ENCODE measurements around the gene MYD88.
A peak's percentile ranks its signal among the peaks of the same experiment; 100 is the strongest.

Gene MYD88

GRCh38 chr3:38138349-38139190 is at the start of gene MYD88:
Gene MYD88, plus strand, starts transcription at chr3:38138661. Its CDS starts 40 bp downstream, at chr3:38138701.
- peak; percentile 82 for DNase-seq

DNA sequence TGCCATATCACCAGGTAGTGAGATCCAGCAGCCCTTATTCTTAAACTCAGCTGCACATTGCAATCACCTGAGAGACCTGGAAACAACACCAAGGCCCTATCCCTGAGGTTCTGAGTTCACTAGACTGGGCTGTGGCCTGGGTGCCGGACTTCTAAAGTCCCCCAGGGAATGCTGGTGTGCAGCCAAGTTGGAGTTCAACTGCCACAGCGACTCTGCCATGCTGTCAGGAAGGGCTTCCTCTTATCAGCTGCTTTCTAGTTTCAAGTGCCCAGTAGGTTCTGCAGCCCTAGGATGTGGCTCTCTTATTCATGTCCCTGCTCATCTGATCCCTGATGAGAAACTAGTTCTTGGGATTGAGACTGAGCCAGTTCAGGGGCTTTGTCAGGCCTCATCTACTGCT is 49.3 kb upstream of the MYD88 start:
- DNase-seq, result no peak

- DNase-seq, result no peak
Observed at GRCh38 chr3:38090453-38090852, 48.0 kb upstream of the MYD88 start.

GRCh38 chr3:38094999-38095398 is 43.5 kb upstream of the MYD88 start:
- no peak for DNase-seq

GRCh38 chr3:38095669-38096483 is 42.6 kb upstream of the MYD88 start:
- DNase-seq, result no peak

DNA sequence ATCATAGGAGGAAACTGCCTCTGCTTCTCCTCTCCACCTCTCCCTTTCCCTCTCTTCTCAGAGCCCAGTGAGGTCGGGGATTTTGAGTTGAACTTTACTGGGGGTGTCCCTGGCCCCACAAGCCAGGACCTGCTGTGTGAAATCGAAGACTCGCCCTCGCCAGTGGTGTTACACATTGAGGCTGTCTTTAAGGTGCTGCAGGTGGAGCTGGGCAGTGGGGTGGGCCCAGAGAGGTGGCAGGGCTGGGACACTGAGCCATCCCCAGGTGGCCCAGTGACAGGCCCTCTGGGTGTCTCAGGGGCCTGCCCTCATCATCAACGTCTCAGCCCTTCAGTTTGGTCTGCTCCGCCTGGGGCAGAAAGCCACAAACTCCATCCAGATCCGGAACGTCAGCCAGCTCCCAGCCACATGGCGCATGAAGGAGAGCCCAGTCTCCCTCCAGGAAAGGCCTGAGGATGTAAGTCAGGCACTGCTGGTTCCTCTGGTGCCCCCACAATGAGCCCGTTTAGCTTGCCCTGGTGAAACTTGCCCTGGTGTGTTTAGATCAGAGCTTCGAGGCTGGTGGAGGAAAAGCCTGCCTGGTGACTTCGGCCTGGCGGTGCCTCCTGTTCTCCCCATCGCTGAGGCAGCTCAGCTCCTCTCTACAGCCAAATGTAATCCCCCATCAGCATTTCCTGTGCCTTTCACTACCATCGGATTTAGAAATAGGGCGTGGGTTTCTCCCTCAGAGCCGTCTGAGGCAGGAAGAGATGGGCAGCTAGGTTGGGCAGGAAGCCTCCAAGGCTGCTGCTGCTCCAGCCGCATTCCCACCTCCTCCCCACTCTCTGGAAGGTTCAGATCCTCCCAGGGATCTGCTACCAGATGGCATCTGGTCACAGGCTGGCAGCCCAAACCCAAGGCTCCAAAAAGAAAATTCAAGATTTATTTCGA is 40.8 kb upstream of the MYD88 start:
- DNase-seq, result no peak

GRCh38 chr3:38098376-38098723 is 40.1 kb upstream of the MYD88 start:
- DNase-seq, result no peak

DNA sequence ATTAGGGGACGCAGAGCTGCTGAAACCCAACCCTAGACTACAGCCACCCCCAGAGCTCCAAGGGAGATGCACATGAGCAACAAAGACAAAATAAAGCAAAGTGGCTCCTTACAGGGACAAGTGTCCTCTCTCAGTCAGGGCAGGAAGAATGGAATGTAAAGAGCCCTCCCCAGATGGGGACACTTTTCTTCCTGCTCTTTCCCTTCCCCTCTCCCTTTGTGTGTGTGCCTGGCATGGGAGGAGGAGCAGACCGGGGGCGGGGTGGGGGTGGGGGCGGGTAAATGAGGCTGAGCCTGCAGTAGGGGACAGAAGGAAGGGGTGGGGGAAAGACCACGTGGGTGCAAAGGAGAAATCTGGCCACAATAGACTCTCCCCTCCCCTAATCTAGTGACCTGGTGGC is 38.9 kb upstream of the MYD88 start:
- DNase-seq, result no peak

DNA sequence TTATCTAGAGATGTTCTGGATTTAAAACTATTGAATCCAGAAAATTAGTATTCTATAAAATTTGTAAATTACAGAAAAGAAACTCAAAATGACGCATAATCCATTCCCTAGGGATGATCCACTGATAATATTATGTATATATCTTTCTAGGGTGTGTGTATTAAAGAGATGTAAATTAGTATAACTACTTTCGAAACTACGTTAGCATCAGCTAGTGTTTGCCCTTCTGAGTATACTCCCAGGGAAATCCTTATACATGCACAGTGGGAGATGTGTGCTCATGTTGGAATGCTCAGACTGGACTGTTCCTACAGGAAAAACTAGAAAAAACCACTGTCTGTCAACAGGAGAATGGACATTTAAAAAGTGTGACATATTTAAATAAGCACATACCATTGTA is 38.0 kb upstream of the MYD88 start:
- no peak for DNase-seq

DNA sequence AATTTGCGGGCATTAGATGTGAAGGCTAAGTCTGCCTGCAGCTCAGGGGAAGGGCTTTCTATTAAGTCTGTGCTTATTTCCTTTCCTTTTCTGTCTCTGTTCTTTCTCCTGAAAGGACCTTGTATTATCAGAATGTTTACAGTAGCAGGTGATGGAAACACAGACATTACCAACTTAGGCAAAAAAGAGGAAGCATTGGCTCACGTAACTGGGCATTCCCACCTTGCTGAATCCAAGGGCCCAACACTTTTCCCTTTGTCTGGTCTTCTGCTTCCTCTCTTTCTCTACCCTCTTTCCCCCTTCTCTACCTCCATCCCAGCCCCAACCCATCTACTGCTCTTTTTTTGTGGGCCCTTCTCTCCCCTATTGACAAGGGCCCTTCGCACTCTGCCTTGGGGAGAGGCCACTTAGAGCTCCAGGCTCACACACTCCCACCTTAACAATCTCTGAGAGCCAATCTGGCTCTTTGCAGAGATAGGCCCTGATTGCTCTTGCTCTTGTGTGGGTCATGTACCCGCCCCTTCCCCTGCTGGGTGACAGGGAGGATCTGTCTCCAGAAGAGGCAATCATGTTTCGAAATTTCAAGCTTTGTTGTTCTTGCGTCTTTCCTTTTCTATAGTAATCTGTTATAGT is 36.5 kb upstream of the MYD88 start:
- DNase-seq, result no peak

DNA sequence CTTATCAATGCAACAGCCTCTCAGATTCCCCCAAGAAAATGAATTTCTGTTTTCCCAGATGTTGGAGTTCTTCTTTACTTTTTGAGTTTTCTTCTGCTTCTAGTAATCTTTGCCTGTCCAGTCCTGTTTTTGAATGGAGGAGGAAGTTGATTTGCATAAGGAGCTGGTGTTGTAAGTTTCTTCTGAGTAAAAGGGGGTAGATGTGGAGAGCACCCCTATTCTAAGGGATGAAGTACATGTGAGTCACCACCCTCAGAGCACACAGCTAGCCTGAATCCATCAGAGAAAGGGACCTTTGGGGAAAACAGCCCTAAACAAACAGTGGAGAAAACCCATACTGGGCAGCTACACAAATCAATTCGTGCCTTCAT is 36.0 kb upstream of the MYD88 start:
- DNase-seq, result no peak

DNA sequence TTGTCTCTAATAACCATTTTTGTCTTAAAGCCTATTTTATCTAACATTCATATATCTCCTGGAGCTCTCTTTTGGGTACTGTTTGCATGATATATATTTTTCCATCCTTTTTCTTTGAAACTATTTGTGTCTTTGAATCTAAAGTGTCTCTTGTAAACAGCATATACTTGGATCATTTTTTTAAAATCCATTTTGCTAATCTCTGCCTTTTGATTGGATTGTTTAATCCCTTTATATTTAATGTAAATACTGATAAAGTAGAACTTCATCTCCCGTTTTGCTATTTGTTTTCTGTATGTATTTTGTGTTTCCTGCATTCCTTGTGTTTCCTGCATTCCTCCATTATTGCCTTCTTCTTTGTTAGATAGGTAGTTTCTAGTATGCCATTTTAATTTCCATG is 32.9 kb upstream of the MYD88 start:
- no peak for DNase-seq

DNA sequence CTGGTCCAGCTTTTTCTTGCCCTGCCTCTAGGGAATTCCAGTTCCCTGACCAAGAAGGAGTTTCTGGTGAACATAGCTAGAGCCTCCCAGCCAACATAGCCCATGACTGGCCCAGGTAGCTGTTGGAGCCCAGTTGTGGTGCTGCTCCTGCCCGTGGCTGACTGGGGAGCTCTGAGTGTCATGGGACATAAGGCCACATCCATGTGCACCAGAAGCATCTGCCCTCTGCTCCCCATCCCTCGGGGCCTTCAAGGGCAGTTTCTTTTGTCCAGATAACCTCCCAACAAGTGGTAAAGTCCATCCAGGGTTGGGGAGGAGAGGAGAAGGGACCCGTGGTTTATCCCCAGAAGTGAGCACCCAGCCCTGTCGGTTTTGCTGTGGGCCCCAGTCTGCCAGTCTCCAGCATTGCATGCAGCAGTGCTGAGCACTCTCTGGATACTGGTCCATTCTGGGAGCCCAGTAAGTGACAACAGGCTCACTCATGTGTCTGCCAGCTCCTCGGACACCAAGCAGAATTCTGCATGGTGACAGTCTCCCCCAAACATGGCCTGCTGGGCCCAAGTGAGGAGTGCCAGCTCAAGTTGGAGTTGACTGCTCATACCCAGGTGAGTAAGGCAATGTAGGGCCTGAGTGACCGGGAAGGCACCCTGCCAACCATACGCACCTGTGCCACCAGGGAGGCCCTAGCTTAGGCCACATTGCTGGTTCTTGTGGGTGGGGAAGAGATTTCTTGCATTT is 30.4 kb upstream of the MYD88 start:
- no peak for DNase-seq

- no peak for DNase-seq
Observed at GRCh38 chr3:38108649-38109579, 29.5 kb upstream of the MYD88 start.

DNA sequence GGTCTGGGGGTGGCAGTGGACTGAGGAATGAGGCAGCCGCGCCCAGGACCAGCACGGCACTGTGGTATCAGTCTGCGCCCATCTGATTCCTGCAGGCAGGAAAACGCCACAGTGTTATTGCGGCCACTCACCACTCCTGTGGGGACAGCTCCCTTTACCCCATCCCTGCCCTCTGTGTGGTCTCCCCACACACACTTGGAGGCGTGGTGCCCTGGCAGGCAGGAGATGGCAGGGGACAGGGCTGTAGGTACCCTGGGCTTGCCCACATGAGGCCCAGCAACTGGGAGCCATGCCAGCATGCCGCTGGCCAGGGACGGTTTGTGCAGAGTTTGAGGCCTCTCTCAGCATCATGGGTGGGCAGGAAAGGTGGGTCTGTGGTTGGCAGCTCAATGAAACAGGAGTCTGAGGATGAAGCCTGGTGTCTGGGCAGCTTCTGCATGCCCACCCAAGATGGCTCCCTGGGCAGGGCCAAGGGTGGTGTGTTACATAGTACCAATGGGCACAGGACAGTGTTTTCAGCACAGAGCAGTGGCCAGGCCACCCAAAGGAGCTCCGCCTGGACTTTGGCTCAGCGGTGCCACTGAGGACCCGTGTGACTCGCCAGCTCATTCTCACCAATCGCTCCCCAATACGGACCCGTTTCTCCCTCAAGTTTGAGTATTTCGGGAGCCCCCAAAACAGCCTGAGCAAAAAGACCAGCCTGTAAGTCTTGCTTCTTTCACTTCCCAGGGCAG is 28.7 kb upstream of the MYD88 start:
- no peak for DNase-seq

DNA sequence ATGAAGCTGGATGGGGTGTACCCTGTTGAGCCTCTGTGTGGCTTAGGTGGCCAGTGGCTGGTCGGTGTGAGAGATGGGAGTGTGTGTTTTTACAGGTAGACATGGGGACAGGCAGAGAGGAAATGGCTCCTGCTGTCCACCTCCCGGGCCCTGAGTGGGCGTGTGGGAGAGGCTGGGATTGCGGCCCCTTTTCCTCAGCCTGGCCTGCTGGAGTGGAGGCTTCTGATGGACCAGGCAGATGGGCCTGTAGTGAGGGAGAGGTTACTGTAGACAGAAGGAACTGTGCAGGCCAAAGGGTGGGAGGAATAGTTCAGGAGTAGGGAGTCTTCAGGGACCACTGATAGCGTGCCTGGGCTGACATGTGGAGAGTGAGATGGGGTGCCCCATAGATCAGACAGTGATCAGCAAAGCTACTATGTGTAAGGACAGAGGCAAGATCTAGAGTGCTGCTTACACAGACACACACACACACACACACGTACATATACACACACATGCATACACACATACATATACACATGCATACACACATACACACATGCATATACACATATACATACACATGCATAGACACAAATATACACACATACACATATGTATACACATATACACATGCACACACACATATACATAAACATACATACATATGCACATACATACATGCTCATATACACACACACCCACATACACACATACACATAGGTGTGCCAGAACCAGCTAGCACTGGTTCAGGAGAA is 28.0 kb upstream of the MYD88 start:
- no peak for DNase-seq

DNA sequence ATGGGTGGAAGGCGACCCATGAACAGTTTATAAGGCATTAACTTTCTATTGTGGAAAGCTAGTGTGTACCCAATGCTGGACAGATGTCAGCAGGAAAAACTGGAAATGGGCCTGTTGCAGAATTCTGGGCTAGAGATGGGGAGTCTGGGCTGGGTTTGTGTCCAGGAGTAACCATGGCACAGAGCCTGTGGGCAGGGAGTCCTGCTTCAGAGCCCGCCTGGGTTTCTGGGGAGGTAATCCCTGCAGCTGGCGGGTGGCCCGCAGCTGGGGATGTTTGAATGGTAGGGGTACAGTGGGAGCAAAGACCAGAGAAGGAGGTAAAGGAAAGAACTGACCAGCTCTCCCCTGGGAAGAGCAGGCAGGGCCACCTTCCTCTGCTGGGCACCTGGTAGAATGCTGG is 27.3 kb upstream of the MYD88 start:
- no peak for DNase-seq

GRCh38 chr3:38111696-38112377 is 26.6 kb upstream of the MYD88 start:
- no peak for DNase-seq

- DNase-seq, result no peak
Observed at GRCh38 chr3:38112378-38112761, 26.1 kb upstream of the MYD88 start.
